ENCODE measurements around the gene DLG2. TPM values are rescaled to one million over a fixed set of nuclear protein-coding genes. Genes with fewer than 3 reads are reported as not detected.

DLG2 gene
- total and polyA plus RNA-seq, 2 of the 8 experiments (the other 6 are each of a cell fraction or from before 2014, with no cell fraction given), result 1.7 to 14.3 TPM

DNA sequence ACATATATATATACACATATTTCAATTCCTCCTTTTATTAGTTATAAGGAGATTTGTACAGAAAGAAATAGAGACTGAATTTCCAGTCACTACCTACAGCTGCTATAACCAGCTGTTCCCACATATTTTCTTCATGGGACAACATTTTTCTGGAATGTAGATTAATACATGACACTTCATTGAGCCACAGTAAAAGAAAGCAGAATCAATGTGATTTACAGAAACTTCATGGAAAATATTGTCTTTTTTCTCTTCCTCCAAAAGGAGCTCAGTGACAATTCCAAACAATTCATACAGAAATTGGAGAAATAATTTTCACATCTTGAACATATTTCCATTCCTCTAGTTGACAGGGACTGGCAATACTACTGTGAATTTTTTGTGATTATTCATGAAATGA lies 249.2 kb downstream of the DLG2 start:
- Histone ChIP-seq H3K27me3 (replicated peaks in 1 of 4; ENCODE audit: control insufficient read depth in 3 of 4, extremely low read depth in 1 of 4, insufficient read depth in 3 of 4, low read length in 3 of 4) (no peaks in the 10 kb centered on the region), H3K14ac (ENCODE audit: insufficient read length) (no peak overlapping the region), H2AK5ac (ENCODE audit: low read depth, low read length) (no peak overlapping the region), H3K4me3 (ENCODE audit: extremely low read depth in 1 of 4, insufficient read depth in 2 of 4, low read depth in 3 of 4, low read length in 4 of 4) (no peak overlapping the region), H2BK120ac (replicated peaks; ENCODE audit: low read depth, low read length) (no peak overlapping the region), H2BK5ac (ENCODE audit: low read depth, low read length) (no peak overlapping the region), H3K79me1 (ENCODE audit: low read depth, low read length) (no peaks in the 10 kb centered on the region), H4K8ac (ENCODE audit: extremely low read depth, insufficient read depth, low read length) (no peak overlapping the region), H4K20me1 (replicated peaks in 1 of 2; ENCODE audit: control insufficient read depth in 1 of 2, insufficient read depth in 2 of 2, low read length in 2 of 2) (no peaks in the 10 kb centered on the region), H3K79me2 (ENCODE audit: control insufficient read depth in 1 of 2, insufficient read depth in 2 of 2, low read length in 2 of 2) (no peaks in the 10 kb centered on the region), H3K4me2 (ENCODE audit: insufficient read depth in 1 of 2, low read depth in 2 of 2, low read length in 2 of 2) (no peak overlapping the region), H3K4ac (replicated peaks; ENCODE audit: insufficient read length, low read depth, low read length) (no peak overlapping the region), H3K23me2 (ENCODE audit: low read depth, low read length) (no peaks in the 10 kb centered on the region), H3K18ac (ENCODE audit: extremely low read depth, low read length) (no peak overlapping the region), H3K4me1 (replicated peaks in 1 of 4; ENCODE audit: control insufficient read depth in 3 of 4, insufficient read depth in 4 of 4, low read length in 3 of 4) (no peaks in the 10 kb centered on the region), H2BK15ac (ENCODE audit: low read length) (no peak overlapping the region), H3K9ac (replicated peaks in 1 of 4; ENCODE audit: extremely low read depth in 1 of 4, low read depth in 3 of 4, low read length in 3 of 4) (no peak overlapping the region), H2BK12ac (ENCODE audit: low read depth, low read length) (no peak overlapping the region), H2BK20ac (ENCODE audit: low read length) (no peak overlapping the region), H3K56ac (replicated peaks; ENCODE audit: insufficient read length, low read depth, low read length) (no peak overlapping the region), H2AFZ (ENCODE audit: low read length) (no peak overlapping the region), H4K5ac (ENCODE audit: insufficient read length, low read depth, low read length) (no peak overlapping the region), H3K23ac (ENCODE audit: insufficient read length) (no peak overlapping the region), H3K27ac (ENCODE audit: low read depth, low read length) (no peak overlapping the region), H3K9me3 (ENCODE audit: insufficient read depth in 2 of 2, low read depth in 1 of 2, low read length in 1 of 2) (no peaks in the 10 kb centered on the region), H3K36me3 (ENCODE audit: control insufficient read depth in 2 of 4, insufficient read depth in 4 of 4, low read length in 3 of 4) (no peaks in the 10 kb centered on the region), H4K91ac (replicated peaks; ENCODE audit: insufficient read length, low read length) (no peak overlapping the region)
- FAIRE-seq, result no peak
- ChIA-PET POLR2A (ENCODE audit: partially characterized antibody) (no interaction called here), CTCF (ENCODE audit: partially characterized antibody) (interaction anchor here (1.2 kb wide), 1 partner anchor 163 kb away, joined by 4 read pairs; no protein-coding TSS in a partner anchor)
- DNase-seq (ENCODE audit: low read depth in 1 of 2, low spot score in 2 of 2), result no peak
- TF ChIP-seq CREB1 (IDR thresholded peaks at IDR 0.05), result no peak
- TF ChIP-seq POLR2A (IDR thresholded peaks at IDR 0.05; ENCODE audit: control extremely low read depth in 1 of 2, low read depth in 2 of 2, low read length in 2 of 2), result no peak
- TF ChIP-seq NANOG (IDR thresholded peaks at IDR 0.05; ENCODE audit: insufficient read depth, low read depth, low read length, poor library complexity, severe bottlenecking), result no peak
- no peak for TF ChIP-seq KDM1A (IDR thresholded peaks at IDR 0.05; ENCODE audit: borderline replicate concordance, low read length)
- TF ChIP-seq KDM4A (IDR thresholded peaks at IDR 0.05; ENCODE audit: low read depth, low read length, severe bottlenecking), result no peak
- TF ChIP-seq SP4 (IDR thresholded peaks at IDR 0.05; ENCODE audit: low read length), result no peak
- no peak for TF ChIP-seq POU5F1 (IDR thresholded peaks at IDR 0.05; ENCODE audit: low read depth, low read length)
- no peak for TF ChIP-seq SAP30 (IDR thresholded peaks at IDR 0.05; ENCODE audit: insufficient read depth, insufficient replicate concordance, low read length)
- TF ChIP-seq CHD2 (IDR thresholded peaks at IDR 0.05; ENCODE audit: low read length), result no peak
- no peak for TF ChIP-seq E2F6 (IDR thresholded peaks at IDR 0.05)
- TF ChIP-seq KDM5A (IDR thresholded peaks at IDR 0.05; ENCODE audit: low read length), result no peak
- no peak for TF ChIP-seq TEAD4 (IDR thresholded peaks at IDR 0.05; ENCODE audit: low read depth, low read length)
